GM23248 (cell line): ENCODE results near the gene SHQ1. TPM values are rescaled to one million over a fixed set of nuclear protein-coding genes. Genes with fewer than 3 reads are reported as not detected.

Source experiments
- DNase-seq: peaks from one replicate; pipeline ENCODE4 v3.0.0-alpha.2; 2015
- H2AFZ ChIP-seq: fragments of 200-600 bp; sonication (generic); 2 replicates; pipeline ENCODE4 v1.6.1; 2016; ENCODE audit warnings: antibody characterized with exemption
- H3F3A ChIP-seq: fragments of 200-600 bp; sonication (generic); 2 replicates; pipeline ENCODE4 v1.6.1; 2016; ENCODE audit warnings: mild to moderate bottlenecking, antibody characterized with exemption, mixed run types; ENCODE audit not compliant: insufficient read depth
- H3K27ac ChIP-seq: fragments of 200-600 bp; sonication (generic); 2 replicates; pipeline ENCODE4 v1.5.1; 2016; ENCODE audit warnings: mild to moderate bottlenecking
- H3K27me3 ChIP-seq: fragments of 200-600 bp; sonication (generic); replicated peaks from 2 replicates; pipeline ENCODE4 v1.6.1; 2016; ENCODE audit warnings: mild to moderate bottlenecking; ENCODE audit not compliant: insufficient read depth
- H3K36me3 ChIP-seq: fragments of 200-600 bp; sonication (generic); 2 replicates; pipeline ENCODE4 v1.6.1; 2016; ENCODE audit warnings: low read depth, mild to moderate bottlenecking
- H3K4me1 ChIP-seq: fragments of 200-600 bp; sonication (generic); 2 replicates; pipeline ENCODE4 v1.6.1; 2016; ENCODE audit warnings: mild to moderate bottlenecking; ENCODE audit not compliant: insufficient read depth
- H3K4me2 ChIP-seq: fragments of 200-600 bp; sonication (generic); one replicate; pipeline ENCODE4 v1.6.1; 2016; ENCODE audit warnings: mild to moderate bottlenecking; ENCODE audit not compliant: unreplicated experiment
- H3K4me3 ChIP-seq: fragments of 200-600 bp; sonication (generic); 2 replicates; pipeline ENCODE4 v1.5.1; 2016; ENCODE audit warnings: mild to moderate bottlenecking
- H3K79me2 ChIP-seq: fragments of 200-600 bp; sonication (generic); 2 replicates; pipeline ENCODE4 v1.6.1; 2016; ENCODE audit warnings: mild to moderate bottlenecking; ENCODE audit not compliant: insufficient read depth
- H3K9ac ChIP-seq: fragments of 200-600 bp; sonication (generic); 2 replicates; pipeline ENCODE4 v1.6.1; 2016; ENCODE audit warnings: mild to moderate bottlenecking
- H3K9me2 ChIP-seq: fragments of 200-600 bp; sonication (generic); 2 replicates; pipeline ENCODE4 v1.6.1; 2016; ENCODE audit warnings: mixed run types, mild to moderate bottlenecking, moderate library complexity; ENCODE audit not compliant: insufficient read depth
- H3K9me3 ChIP-seq: fragments of 200-600 bp; sonication (generic); one replicate; pipeline ENCODE4 v1.6.1; 2017; ENCODE audit warnings: low read depth
- H4K20me1 ChIP-seq: fragments of 200-600 bp; sonication (generic); 2 replicates; pipeline ENCODE4 v1.6.0; 2016; ENCODE audit not compliant: insufficient read depth
- EZH2 ChIP-seq: fragments of 200-600 bp; sonication (generic); IDR thresholded peaks from 2 replicates; pipeline ENCODE4 v1.6.1; 2018; ENCODE audit warnings: antibody characterized with exemption, mild to moderate bottlenecking; ENCODE audit not compliant: insufficient read depth, poor library complexity, severe bottlenecking
- EZH2phosphoT487 ChIP-seq: fragments of 200-600 bp; sonication (generic); IDR thresholded peaks from 2 replicates; pipeline ENCODE4 v1.6.1; 2018; ENCODE audit warnings: antibody characterized with exemption, moderate library complexity, mild to moderate bottlenecking, low read depth; ENCODE audit not compliant: insufficient read depth
- WGBS, 2 experiments: methylation state at CpG; one replicate each; pipeline ENCODE4 v1.1.6; 2015 to 2017; ENCODE audit warnings: low lambda C conversion rate in 2 of 2, low coverage in 1 of 2; ENCODE audit errors: missing lambda C conversion rate in 2 of 2; 5-methylcytosine and 5-hydroxymethylcytosine counted together
- in situ Hi-C: fragments of 300-500 bp; cut with MboI; formaldehyde crosslinking; loops from 2 replicates; pipeline ENCODE4 v1.15.0; 2020
- polyA plus RNA-seq: library from polyadenylated mRNA; unstranded; fragments of >200 nt; fragmentation: Nextera tagmentation; extraction: Ambion mirVana; gene quantifications from 2 replicates; pipeline ENCODE4 v1.2.1, GENCODE V29; 2016
- total RNA-seq: library from RNA; depleted of rRNA; stranded (reverse); fragments of >200 nt; shearing (Covaris generic); gene quantifications from 2 replicates; pipeline ENCODE4 v1.2.3, GENCODE V29; 2014

The SHQ1 gene
- total and polyA plus RNA-seq, 2 experiments from 2014 or later, result 23.3 to 24.0 TPM

DNA sequence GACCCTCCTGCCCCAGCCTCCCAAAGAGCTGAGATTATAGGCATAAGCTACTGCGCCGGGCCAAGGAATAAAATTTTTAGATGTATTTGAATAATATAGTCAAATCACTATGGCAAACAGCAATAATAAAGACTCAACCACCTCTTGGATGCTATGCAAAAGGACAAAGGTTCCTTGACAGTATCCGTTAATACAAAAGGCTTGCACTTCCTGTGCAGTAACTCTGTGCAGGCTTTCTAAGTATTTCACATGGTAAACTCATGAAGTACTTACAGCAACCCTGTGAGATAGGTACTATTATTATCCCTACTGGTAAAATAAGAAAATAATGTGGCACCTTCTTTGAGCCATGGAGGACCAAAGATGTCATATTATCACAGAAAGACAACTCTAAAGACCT, 86.8 kb downstream of the SHQ1 start:
- H2AFZ ChIP-seq, result no peak overlapping the region
- H3K27me3 ChIP-seq, result no peaks in the 10 kb centered on the region
- H4K20me1 ChIP-seq, result no peaks in the 10 kb centered on the region
- no peak overlapping the region for H3K4me3 ChIP-seq
- no peak for DNase-seq
- TF ChIP-seq EZH2 (no peak), EZH2phosphoT487 (no peak)
- H3K4me2 ChIP-seq, result no peak overlapping the region
- H3K4me1 ChIP-seq, result no peaks in the 10 kb centered on the region
- H3K9ac ChIP-seq, result no peak overlapping the region
- in situ Hi-C loops, result no loop called here
- no peaks in the 10 kb centered on the region for H3K79me2 ChIP-seq
- H3K9me3 ChIP-seq, result no peaks in the 10 kb centered on the region
- H3K27ac ChIP-seq, result no peak overlapping the region
- H3F3A ChIP-seq, result no peaks in the 10 kb centered on the region
- 96 to 98% methylated on average over 3 of the region's 3 CpGs for WGBS, 2 experiments
- no peaks in the 10 kb centered on the region; the same call in 1 of the 2 replicates for H3K36me3 ChIP-seq
- no peaks in the 10 kb centered on the region for H3K9me2 ChIP-seq

DNA sequence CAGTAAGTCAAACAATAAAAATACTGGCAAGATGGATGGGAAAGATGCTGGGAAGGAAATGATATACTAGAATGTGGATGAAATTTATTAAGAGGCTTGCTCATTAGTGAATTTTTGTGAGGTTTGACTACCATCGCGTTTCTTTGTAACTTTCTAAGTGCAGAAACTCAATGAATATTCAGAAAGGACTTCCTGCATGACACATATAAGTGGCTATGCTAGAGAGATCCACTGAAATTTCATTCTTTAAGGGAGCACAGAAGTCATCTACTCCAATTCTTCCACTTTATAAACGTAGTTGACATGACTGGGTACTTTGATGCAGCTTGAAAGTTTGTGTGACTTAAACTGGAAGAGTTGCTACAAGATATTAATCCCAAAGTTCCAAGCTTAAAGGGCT, 88.0 kb downstream of the SHQ1 start:
- Histone ChIP-seq H3K79me2 (no peaks in the 10 kb centered on the region), H3K9me2 (no peaks in the 10 kb centered on the region), H4K20me1 (no peaks in the 10 kb centered on the region), H3K4me3 (no peak overlapping the region), H3K9ac (no peak overlapping the region), H3K27me3 (no peaks in the 10 kb centered on the region), H3K4me1 (no peaks in the 10 kb centered on the region), H3K27ac (no peak overlapping the region), H3K9me3 (no peaks in the 10 kb centered on the region), H3K36me3 (no peaks in the 10 kb centered on the region), H3K4me2 (no peak overlapping the region), H2AFZ (no peak overlapping the region), H3F3A (no peaks in the 10 kb centered on the region)
- TF ChIP-seq EZH2phosphoT487 (no peak), EZH2 (no peak)
- in situ Hi-C loops, result no loop called here
- 83 to 93% methylated on average over 3 of the region's 3 CpGs for WGBS, 2 experiments
- DNase-seq, result no peak

DNA sequence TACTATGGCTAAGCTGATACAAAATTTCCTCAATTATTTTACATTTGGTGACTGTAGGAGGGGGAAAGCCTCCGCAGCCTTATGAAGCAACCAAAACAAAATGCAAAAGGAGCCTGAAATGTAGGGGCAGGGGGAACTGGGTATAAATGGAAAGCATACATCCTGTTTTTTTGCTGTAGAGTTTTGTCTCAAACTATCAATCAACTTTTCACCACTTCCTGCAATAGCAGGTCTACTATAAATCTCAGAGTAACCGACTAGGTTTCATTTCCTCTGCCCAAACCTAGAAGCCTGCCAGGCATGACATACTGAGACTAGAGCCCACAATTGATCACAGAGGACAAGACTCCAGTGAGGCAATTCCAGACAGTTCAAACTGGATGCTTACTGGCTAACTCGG, 91.3 kb downstream of the SHQ1 start:
- Histone ChIP-seq H3K4me1 (no peaks in the 10 kb centered on the region), H3F3A (no peaks in the 10 kb centered on the region), H3K4me2 (no peak overlapping the region), H3K9me3 (no peaks in the 10 kb centered on the region), H2AFZ (no peak overlapping the region), H3K36me3 (no peaks in the 10 kb centered on the region), H3K9ac (no peak overlapping the region), H3K79me2 (no peaks in the 10 kb centered on the region), H4K20me1 (no peaks in the 10 kb centered on the region), H3K4me3 (no peak overlapping the region), H3K27ac (no peak overlapping the region), H3K27me3 (no peaks in the 10 kb centered on the region), H3K9me2 (no peaks in the 10 kb centered on the region)
- in situ Hi-C loops, result no loop called here
- TF ChIP-seq EZH2, result no peak
- TF ChIP-seq EZH2phosphoT487, result no peak
- 97 to 98% methylated on average over 3 of the region's 3 CpGs for WGBS, 2 experiments
- no peak for DNase-seq

DNA sequence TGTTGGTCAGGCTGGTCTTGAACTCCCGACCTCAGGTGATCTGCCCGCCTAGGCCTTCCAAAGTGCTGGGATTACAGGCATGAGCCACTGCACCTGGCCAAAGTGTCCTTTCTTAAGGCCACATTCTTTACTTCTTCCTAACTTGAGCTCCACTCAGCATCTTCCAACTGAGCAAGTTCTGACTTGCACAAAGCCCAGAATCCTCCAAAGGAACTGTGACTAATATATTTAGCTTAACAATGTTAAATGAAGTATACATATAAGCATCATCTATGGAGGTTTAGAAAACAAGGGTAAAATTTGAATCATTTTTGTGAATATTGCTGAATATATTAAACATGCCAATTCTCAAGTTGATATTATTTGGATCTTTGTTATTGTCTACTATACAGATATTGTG, 93.7 kb downstream of the SHQ1 start:
- H2AFZ ChIP-seq, result no peak overlapping the region
- no peak overlapping the region for H3K4me3 ChIP-seq
- TF ChIP-seq EZH2phosphoT487 (no peak), EZH2 (no peak)
- H3K9me2 ChIP-seq, result no peaks in the 10 kb centered on the region
- 100% methylated on average over 2 of the region's 2 CpGs for WGBS, 2 experiments
- H3K9me3 ChIP-seq, result no peaks in the 10 kb centered on the region
- no peaks in the 10 kb centered on the region for H3F3A ChIP-seq
- no peak for DNase-seq
- H3K4me1 ChIP-seq, result no peaks in the 10 kb centered on the region
- H3K79me2 ChIP-seq, result no peaks in the 10 kb centered on the region
- no peak overlapping the region for H3K9ac ChIP-seq
- H4K20me1 ChIP-seq, result no peaks in the 10 kb centered on the region
- no peak overlapping the region for H3K4me2 ChIP-seq
- in situ Hi-C loops, result no loop called here
- no peaks in the 10 kb centered on the region for H3K27me3 ChIP-seq
- no peak overlapping the region for H3K27ac ChIP-seq
- no peaks in the 10 kb centered on the region for H3K36me3 ChIP-seq

DNA sequence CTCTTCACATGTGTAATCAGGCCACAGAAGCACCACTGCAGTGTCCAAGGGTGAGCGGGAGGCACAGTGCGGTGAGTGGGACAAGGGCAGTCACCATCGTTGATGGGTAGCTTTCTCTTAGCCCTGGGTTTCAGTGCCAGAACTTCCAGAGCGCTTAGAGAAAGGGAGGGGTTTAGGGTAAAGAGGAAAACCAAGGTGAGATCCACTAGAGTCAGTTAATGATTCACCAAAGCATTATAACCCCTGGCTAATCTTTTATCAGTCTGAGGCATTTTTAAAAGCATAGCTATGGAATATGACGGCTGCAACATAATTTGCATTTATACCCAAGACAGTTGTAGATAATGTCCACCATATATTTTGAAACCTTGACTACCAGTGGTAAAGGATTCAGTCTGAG, 94.8 kb downstream of the SHQ1 start:
- no peak overlapping the region for H3K4me2 ChIP-seq
- H3K4me3 ChIP-seq, result no peak overlapping the region
- no peak for DNase-seq
- H3K9ac ChIP-seq, result no peak overlapping the region
- in situ Hi-C loops, result no loop called here
- H3K79me2 ChIP-seq, result no peaks in the 10 kb centered on the region
- no peaks in the 10 kb centered on the region for H3K9me3 ChIP-seq
- no peak overlapping the region for H3K27ac ChIP-seq
- H3K4me1 ChIP-seq, result no peaks in the 10 kb centered on the region
- no peak overlapping the region for H2AFZ ChIP-seq
- no peaks in the 10 kb centered on the region for H3K36me3 ChIP-seq
- no peaks in the 10 kb centered on the region for H3F3A ChIP-seq
- 98% methylated on average over 5 of the region's 5 CpGs for WGBS, 2 experiments
- H3K27me3 ChIP-seq, result no peaks in the 10 kb centered on the region
- H4K20me1 ChIP-seq, result no peaks in the 10 kb centered on the region
- TF ChIP-seq EZH2phosphoT487 (no peak), EZH2 (no peak)
- H3K9me2 ChIP-seq, result no peaks in the 10 kb centered on the region
